ENCODE results near the gene PROSER2. TPM values are rescaled to one million over a fixed set of nuclear protein-coding genes. Genes with fewer than 3 reads are reported as not detected.

Gene PROSER2
- total and polyA plus RNA-seq, 9 of the 15 experiments (the other 6 are each of a cell fraction or from before 2014, with no cell fraction given): 0.62 to 14.8 (median 2.9) TPM

GRCh38 chr10:11808808-11809207, 14.3 kb upstream of the PROSER2 start:
- CTCF ChIA-PET (ENCODE audit: low intra/inter-chr PET ratio): no interaction called here
- no peaks in the 10 kb centered on the region for H3K36me3 ChIP-seq (ENCODE audit: control insufficient read depth, insufficient read depth, low read length)
- POLR2A ChIA-PET: interaction anchor here (1.0 kb wide), 1 partner anchor 10 kb away, joined by 4 read pairs; no protein-coding TSS in a partner anchor
- H3K4me3 ChIP-seq: no peak overlapping the region
- H3K9me1 ChIP-seq (ENCODE audit: control insufficient read depth, insufficient read depth, low read length): no peaks in the 10 kb centered on the region
- peaks cover 59 to 67% of the 10 kb centered on the region in 2 experiments for H3K27me3 ChIP-seq (ENCODE audit: control insufficient read depth in 2 of 2, insufficient read depth in 2 of 2, low read length in 2 of 2)
- H3K79me2 ChIP-seq (ENCODE audit: control insufficient read depth, insufficient read depth, low read length): no peaks in the 10 kb centered on the region
- ATAC-seq (no peak), FAIRE-seq (peak; percentile 40), DNase-seq (ENCODE audit: extremely low read depth in 1 of 4, low spot score in 3 of 4) (no peak)
- H3K9me3 ChIP-seq (replicated peaks; ENCODE audit: control insufficient read depth, insufficient read depth, low read depth, low read length): no peaks in the 10 kb centered on the region
- 10% methylated on average over 5 of the region's 5 CpGs for WGBS (ENCODE audit: insufficient coverage, low coverage, missing lambda C conversion rate)
- peaks cover 0 to 7% of the 10 kb centered on the region in 2 experiments; a peak in 2 of 5 replicates for H3K4me1 ChIP-seq (replicated peaks in 1 of 2; ENCODE audit: control insufficient read depth in 2 of 2, insufficient read depth in 2 of 2, low read length in 2 of 2)
- intact Hi-C loops (cut with micrococcal nuclease) (no loop called here), in situ Hi-C loops (cut with MboI) (no loop called here)
- H3K27ac ChIP-seq (ENCODE audit: extremely low read depth, low read depth, low read length): no peak overlapping the region
- H3K9ac ChIP-seq (ENCODE audit: insufficient read depth in 1 of 2, low read depth in 2 of 2, low read length in 2 of 2): no peak overlapping the region
- H3K4me2 ChIP-seq (ENCODE audit: insufficient read depth, low read length): no peak overlapping the region
- H2AFZ ChIP-seq (ENCODE audit: low read depth, low read length): no peak overlapping the region
- no TSS peak for BruUV-seq (replicated peaks)
- no peaks in the 10 kb centered on the region for H4K20me1 ChIP-seq (replicated peaks; ENCODE audit: control insufficient read depth, insufficient read depth, low read length)
- no peak for TF ChIP-seq NR4A1 (CRISPR knock-in tag; IDR thresholded peaks at IDR 0.05)
- TF ChIP-seq NR4A1 (tag; IDR thresholded peaks at IDR 0.05): no peak
- no peak for TF ChIP-seq NBN (IDR thresholded peaks at IDR 0.05; ENCODE audit: low read depth)
- no peak for TF ChIP-seq ZNF695 (CRISPR knock-in tag; IDR thresholded peaks at IDR 0.05)
- no peak for TF ChIP-seq BACH1 (tag; IDR thresholded peaks at IDR 0.05)
- TF ChIP-seq CBX1 (IDR thresholded peaks at IDR 0.05; ENCODE audit: low read depth): peak; percentile 38; the same call in 1 of the 2 replicates
- peak; percentile 24 to 63; a peak in 1 of 4 replicates for TF ChIP-seq KDM1A (IDR thresholded peaks at IDR 0.05)
- peak in 1 of 2 experiments; percentile 50; a peak in 1 of 4 replicates for TF ChIP-seq RCOR1 (IDR thresholded peaks at IDR 0.05; ENCODE audit: borderline replicate concordance in 1 of 2, low read depth in 2 of 2, low read length in 2 of 2)
- peak; percentile 94 for TF ChIP-seq RBM25 (IDR thresholded peaks at IDR 0.05; ENCODE audit: low read depth, low read length, severe bottlenecking)
- 0 out of 2 replicates have a peak, but pooled peaks have one; percentile 62 for TF ChIP-seq ADNP (tag; IDR thresholded peaks at IDR 0.05)
- TF ChIP-seq SAP30 (IDR thresholded peaks at IDR 0.05; ENCODE audit: borderline replicate concordance, insufficient read depth, low read depth, low read length, poor library complexity, severe bottlenecking): no peak
- TF ChIP-seq GABPB2 (CRISPR knock-in tag; conservative IDR thresholded peaks at IDR 0.05): no peak
- no peak for TF ChIP-seq RNF219 (CRISPR knock-in tag; IDR thresholded peaks at IDR 0.05)
- no peak for TF ChIP-seq ZFPM2 (CRISPR knock-in tag; IDR thresholded peaks at IDR 0.05)
- no peak for TF ChIP-seq RREB1 (CRISPR knock-in tag; IDR thresholded peaks at IDR 0.05)
- TF ChIP-seq BCOR (IDR thresholded peaks at IDR 0.05): peak; percentile 75
- no peak for TF ChIP-seq ETV5 (CRISPR knock-in tag; IDR thresholded peaks at IDR 0.05; ENCODE audit: low read depth)
